MCF 10A (cell line): Measurements from ENCODE around the gene AGO3. TPM values are rescaled to one million over a fixed set of nuclear protein-coding genes. Genes with fewer than 3 reads are reported as not detected.

Experiments
- BruUV-seq: library from RNA; stranded (reverse); fragments of 400-500 nt; replicated peaks from 2 replicates; lab custom pipeline; 2021; lab: Mats Ljungman, UMichigan
- CTCF ChIA-PET: fragments of 300-600 bp; sonication (Branson Sonifier 250); formaldehyde crosslinking; extraction: SDS; loops from one replicate; lab custom pipeline; 2021; ENCODE audit warnings: antibody characterized with exemption, inconsistent platforms; lab: Yijun Ruan, JAX
- POLR2A ChIA-PET: fragments of 300-600, 350-650 bp; sonication (Branson Sonifier 250); formaldehyde crosslinking; extraction: SDS; loops from one replicate; lab custom pipeline; 2020; ENCODE audit warnings: antibody characterized with exemption, inconsistent platforms; lab: Yijun Ruan, JAX
- DNase-seq: peaks from one replicate; pipeline ENCODE4 v3.0.0-alpha.2; 2018; ENCODE audit not compliant: unreplicated experiment
- H3K27ac Mint-ChIP-seq: one replicate; pipeline ENCODE4 v1.8.0; 2022; ENCODE audit warnings: mild to moderate bottlenecking, low read depth, mixed read lengths; ENCODE audit not compliant: unreplicated experiment
- H3K27me3 Mint-ChIP-seq: one replicate; pipeline ENCODE4 v1.8.0; 2022; ENCODE audit warnings: mixed read lengths; ENCODE audit not compliant: insufficient read depth, unreplicated experiment
- H3K36me3 Mint-ChIP-seq: one replicate; pipeline ENCODE4 v1.8.0; 2022; ENCODE audit warnings: mild to moderate bottlenecking, moderate library complexity, mixed read lengths; ENCODE audit not compliant: insufficient read depth, unreplicated experiment
- H3K4me1 Mint-ChIP-seq: one replicate; pipeline ENCODE4 v1.8.0; 2022; ENCODE audit warnings: mixed read lengths; ENCODE audit not compliant: insufficient read depth, unreplicated experiment
- H3K4me3 Mint-ChIP-seq: one replicate; pipeline ENCODE4 v1.8.0; 2022; ENCODE audit warnings: mild to moderate bottlenecking, moderate library complexity, mixed read lengths; ENCODE audit not compliant: unreplicated experiment
- H3K9me3 Mint-ChIP-seq: one replicate; pipeline ENCODE4 v1.8.0; 2022; ENCODE audit warnings: mixed read lengths; ENCODE audit not compliant: unreplicated experiment
- intact Hi-C: fragments of 100-400 bp; cut with micrococcal nuclease; formaldehyde crosslinking; loops from 2 replicates; pipeline ENCODE4 v1.14.1; 2022
- total RNA-seq: library from RNA; stranded (reverse); gene quantifications from 2 replicates; pipeline ENCODE4 v1.2.3, GENCODE V29; 2022
- TF ChIP-seq, protein P1 (sequence below): fragments of 200-600 bp; IDR thresholded peaks from one replicate; pipeline ENCODE4 v1.8.0; 2022; ENCODE audit warnings: antibody characterized with exemption, mild to moderate bottlenecking; ENCODE audit not compliant: unreplicated experiment

Gene AGO3
- total RNA-seq, 1 experiment from 2014 or later, result 31.6 TPM

DNA sequence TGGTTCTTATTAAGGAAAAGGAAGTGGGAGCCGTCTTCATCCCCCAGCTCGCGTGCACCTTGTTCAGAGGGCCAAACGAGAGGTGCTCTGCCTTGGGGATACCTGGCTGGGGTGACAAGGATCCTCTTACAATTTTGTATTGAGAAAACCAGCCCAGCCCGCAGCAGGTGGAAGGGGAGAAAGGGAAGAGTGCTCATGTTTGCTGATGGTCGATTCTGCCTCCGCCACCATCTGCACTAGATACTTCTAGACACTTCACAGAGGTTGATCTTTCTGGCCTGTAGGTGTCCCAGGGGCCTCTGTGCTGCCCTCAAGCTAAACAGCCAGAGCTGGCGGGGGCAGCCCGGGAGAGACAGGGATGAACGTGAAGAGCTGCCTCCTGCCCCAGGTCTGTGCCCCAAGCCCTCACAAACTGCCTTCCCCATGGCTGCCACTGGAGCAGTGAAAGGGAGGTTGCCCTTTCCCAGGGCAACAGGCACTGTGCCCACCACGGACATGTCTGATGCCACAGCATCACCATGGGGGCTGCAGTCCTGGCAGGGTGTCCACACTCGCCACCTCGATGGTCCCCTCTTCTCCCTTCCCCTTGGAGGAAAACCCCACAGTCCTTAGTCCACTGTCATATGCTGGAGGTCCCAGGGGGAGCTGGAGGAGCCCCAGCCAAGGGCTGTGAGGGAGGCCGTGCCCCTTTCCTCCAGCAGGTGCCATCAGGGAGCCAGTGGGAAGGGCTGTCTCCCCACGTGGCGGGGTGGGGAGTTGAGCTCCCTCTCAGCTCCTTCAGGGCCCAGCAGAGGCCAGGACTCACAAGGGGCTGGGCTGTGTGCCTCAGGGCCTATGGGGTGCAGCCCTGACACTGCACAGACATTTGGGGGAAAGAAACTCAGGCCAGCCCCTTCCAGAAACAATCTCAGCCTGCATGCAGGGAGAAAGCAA is 165.9 kb downstream of the AGO3 start:
- POLR2A ChIA-PET, result interaction anchor here (0.7 to 0.8 kb wide), 2 partner anchors 21 to 92 kb away, joined by 3 to 4 read pairs; no protein-coding TSS in a partner anchor

DNA sequence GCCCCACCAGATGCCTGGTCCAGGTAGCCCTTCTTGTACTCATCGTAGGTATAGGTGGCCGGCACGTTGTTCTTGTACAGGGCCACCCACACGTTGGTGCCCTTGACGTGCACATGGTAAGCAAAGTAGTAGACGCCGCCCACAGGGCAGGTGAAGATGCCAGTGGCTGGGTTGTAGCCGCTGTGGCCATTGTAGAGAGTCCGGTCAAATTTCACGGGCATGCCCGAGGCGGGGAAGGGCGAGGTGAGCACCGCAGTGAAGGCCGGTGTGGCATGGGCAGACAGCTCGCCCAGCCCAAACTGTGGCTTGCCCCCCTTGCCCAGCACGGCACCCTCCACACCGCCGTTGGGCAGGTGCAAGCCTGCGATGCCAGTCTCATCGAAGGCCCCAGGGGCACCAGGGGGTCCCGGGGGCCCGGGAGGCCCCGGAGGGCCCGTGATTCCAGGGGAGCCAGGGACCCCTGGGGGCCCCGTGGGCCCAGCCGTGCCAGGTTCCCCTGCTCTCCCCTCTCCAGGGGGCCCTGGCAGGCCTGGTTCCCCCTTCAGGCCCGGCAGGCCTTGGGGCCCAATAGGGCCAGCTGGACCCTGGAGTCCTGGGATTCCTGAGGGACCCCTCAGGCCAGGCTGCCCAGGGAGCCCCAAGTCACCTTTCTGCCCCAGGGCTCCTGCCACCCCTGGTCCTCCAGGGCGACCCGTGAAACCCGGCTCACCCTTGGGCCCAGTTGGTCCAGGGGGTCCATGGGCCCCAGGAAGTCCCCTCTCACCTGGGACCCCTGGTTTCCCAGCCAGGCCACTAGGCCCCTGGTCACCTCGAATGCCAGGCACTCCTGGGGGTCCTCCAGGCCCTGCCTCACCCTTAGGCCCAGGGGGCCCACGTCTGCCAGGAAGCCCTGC is 167.0 kb downstream of the AGO3 start:
- Mint-ChIP-seq H3K9me3 (no peaks in the 10 kb centered on the region), H3K36me3 (peaks cover 6% of the 10 kb centered on the region), H3K4me3 (no peak overlapping the region), H3K4me1 (no peaks in the 10 kb centered on the region), H3K27me3 (no peaks in the 10 kb centered on the region), H3K27ac (peak overlapping the region; percentile 63)
- ChIA-PET POLR2A (no interaction called here), CTCF (interaction anchor here (0.5 to 1.5 kb wide), 6 partner anchors 36 to 122 kb away, joined by 3 to 5 read pairs (median 4); no protein-coding TSS in a partner anchor)
- intact Hi-C loops, result loop anchor here (2.0 kb wide), 1 partner anchor 37 kb away; no protein-coding TSS in a partner anchor
- TF ChIP-seq, protein P1, sequence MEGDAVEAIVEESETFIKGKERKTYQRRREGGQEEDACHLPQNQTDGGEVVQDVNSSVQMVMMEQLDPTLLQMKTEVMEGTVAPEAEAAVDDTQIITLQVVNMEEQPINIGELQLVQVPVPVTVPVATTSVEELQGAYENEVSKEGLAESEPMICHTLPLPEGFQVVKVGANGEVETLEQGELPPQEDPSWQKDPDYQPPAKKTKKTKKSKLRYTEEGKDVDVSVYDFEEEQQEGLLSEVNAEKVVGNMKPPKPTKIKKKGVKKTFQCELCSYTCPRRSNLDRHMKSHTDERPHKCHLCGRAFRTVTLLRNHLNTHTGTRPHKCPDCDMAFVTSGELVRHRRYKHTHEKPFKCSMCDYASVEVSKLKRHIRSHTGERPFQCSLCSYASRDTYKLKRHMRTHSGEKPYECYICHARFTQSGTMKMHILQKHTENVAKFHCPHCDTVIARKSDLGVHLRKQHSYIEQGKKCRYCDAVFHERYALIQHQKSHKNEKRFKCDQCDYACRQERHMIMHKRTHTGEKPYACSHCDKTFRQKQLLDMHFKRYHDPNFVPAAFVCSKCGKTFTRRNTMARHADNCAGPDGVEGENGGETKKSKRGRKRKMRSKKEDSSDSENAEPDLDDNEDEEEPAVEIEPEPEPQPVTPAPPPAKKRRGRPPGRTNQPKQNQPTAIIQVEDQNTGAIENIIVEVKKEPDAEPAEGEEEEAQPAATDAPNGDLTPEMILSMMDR, result no peak
- no TSS peak for BruUV-seq
- no peak for DNase-seq

More for the DNA sequence above, 165.9 kb downstream of the AGO3 start:
- Mint-ChIP-seq H3K36me3 (peaks cover 9% of the 10 kb centered on the region), H3K4me3 (no peak overlapping the region), H3K27me3 (no peaks in the 10 kb centered on the region), H3K27ac (no peak overlapping the region), H3K4me1 (no peaks in the 10 kb centered on the region), H3K9me3 (no peaks in the 10 kb centered on the region)
- intact Hi-C loops, result no loop called here
- BruUV-seq, result no TSS peak
- CTCF ChIA-PET, result interaction anchor here (0.7 to 1.5 kb wide), 5 partner anchors 10 to 210 kb away, joined by 3 to 5 read pairs (median 3); no protein-coding TSS in a partner anchor
- DNase-seq, result peak; percentile 16
- TF ChIP-seq, protein P1, result peak; percentile 25

GRCh38 chr1:36098650-36099365 is 167.9 kb downstream of the AGO3 start:
- intact Hi-C loops, result loop anchor here (1.0 to 2.0 kb wide), 5 partner anchors 36 to 321 kb away; partner anchors contain the start of gene TRAPPC3
- no peaks in the 10 kb centered on the region for H3K27me3 Mint-ChIP-seq
- H3K36me3 Mint-ChIP-seq, result no peaks in the 10 kb centered on the region
- no peak for DNase-seq
- ChIA-PET POLR2A (no interaction called here), CTCF (interaction anchor here (0.5 to 0.9 kb wide), 4 partner anchors 35 to 118 kb away, joined by 3 to 4 read pairs (median 4); no protein-coding TSS in a partner anchor)
- H3K27ac Mint-ChIP-seq, result no peak overlapping the region
- TF ChIP-seq, protein P1, result no peak
- no peak overlapping the region for H3K4me3 Mint-ChIP-seq
- no peaks in the 10 kb centered on the region for H3K9me3 Mint-ChIP-seq
- BruUV-seq, result no TSS peak
- H3K4me1 Mint-ChIP-seq, result no peaks in the 10 kb centered on the region
